CD14-positive monocyte (primary cell): ENCODE data around the gene BHLHE23. TPM values are rescaled to one million over a fixed set of nuclear protein-coding genes. Genes with fewer than 3 reads are reported as not detected.

ENCODE experiments used
- DNase-seq, 3 donors: peaks; one replicate each; pipeline ENCODE4 v3.0.0-alpha.2; 2011 to 2022
- H2AFZ ChIP-seq: 2 replicates; pipeline ENCODE4 v1.6.0; 2012; ENCODE audit warnings: mild to moderate bottlenecking, low read depth, low read length, inconsistent platforms; ENCODE audit not compliant: insufficient read depth, poor library complexity, severe bottlenecking
- H3K27ac ChIP-seq, 2 donors: 1 replicate in 1 of 2; 2 replicates in 1 of 2; pipeline ENCODE4 v1.5.1; 2012 to 2013; ENCODE audit warnings: low read length in 2 of 2, control low read depth in 1 of 2, inconsistent platforms in 1 of 2, low read depth in 1 of 2, mild to moderate bottlenecking in 1 of 2
- H3K27me3 ChIP-seq, 2 donors: one replicate each; pipeline versions ENCODE4 v1.6.0 to v1.6.1; 2011 to 2013; ENCODE audit warnings: low read length in 2 of 2; ENCODE audit not compliant: control insufficient read depth in 2 of 2, insufficient read depth in 2 of 2
- H3K36me3 ChIP-seq, 2 donors: replicated peaks in 1 of 2; 1 replicate in 1 of 2; 2 replicates in 1 of 2; pipeline versions ENCODE4 v1.5.1 to v1.6.1; 2012 to 2013; ENCODE audit warnings: low read length in 2 of 2, control low read depth in 1 of 2, inconsistent platforms in 1 of 2, mild to moderate bottlenecking in 1 of 2; ENCODE audit not compliant: insufficient read depth in 2 of 2, control insufficient read depth in 1 of 2
- H3K4me1 ChIP-seq, 2 donors: 1 replicate in 1 of 2; 2 replicates in 1 of 2; pipeline versions ENCODE4 v1.5.1 to v1.6.1; 2012 to 2013; ENCODE audit warnings: low read length in 2 of 2, control low read depth in 1 of 2, inconsistent platforms in 1 of 2, mild to moderate bottlenecking in 1 of 2, moderate library complexity in 1 of 2; ENCODE audit not compliant: insufficient read depth in 2 of 2, control insufficient read depth in 1 of 2
- H3K4me2 ChIP-seq: replicated peaks from 2 replicates; pipeline ENCODE3; 2012; ENCODE audit warnings: low read length, moderate library complexity, mild to moderate bottlenecking; ENCODE audit not compliant: poor library complexity, severe bottlenecking; ENCODE audit errors: extremely low read depth
- H3K4me3 ChIP-seq, 3 experiments: fragments of 200-600 bp in 1 of 3; sonication (generic) in 1 of 3; replicated peaks in 1 of 3; 1 replicate in 2 of 3; 2 replicates in 1 of 3; pipeline ENCODE4 v1.5.1; 2011 to 2013; ENCODE audit warnings: low read length in 3 of 3, mild to moderate bottlenecking in 3 of 3, control low read depth in 2 of 3, low read depth in 2 of 3, inconsistent platforms in 1 of 3, moderate library complexity in 1 of 3
- H3K79me2 ChIP-seq: 2 replicates; pipeline ENCODE4 v1.6.0; 2012; ENCODE audit warnings: mild to moderate bottlenecking, control low read depth, inconsistent platforms, low read length, moderate library complexity; ENCODE audit not compliant: insufficient read depth
- H3K9ac ChIP-seq: 2 replicates; pipeline ENCODE4 v1.6.0; 2017; ENCODE audit warnings: low read length, mild to moderate bottlenecking; ENCODE audit not compliant: insufficient read depth, poor library complexity, severe bottlenecking
- H3K9me3 ChIP-seq, 2 donors: replicated peaks in 1 of 2; 1 replicate in 1 of 2; 2 replicates in 1 of 2; pipeline versions ENCODE4 v1.5.1 to v1.6.1; 2012 to 2013; ENCODE audit warnings: low read length in 2 of 2, control low read depth in 1 of 2; ENCODE audit not compliant: control insufficient read depth in 1 of 2, insufficient read depth in 1 of 2
- H4K20me1 ChIP-seq: 2 replicates; pipeline ENCODE4 v1.6.0; 2012; ENCODE audit warnings: mild to moderate bottlenecking, low read length, control low read depth, moderate library complexity; ENCODE audit not compliant: insufficient read depth
- H3K27ac Mint-ChIP-seq, 7 donors: one replicate each; pipeline ENCODE4 v1.8.0; 2020; ENCODE audit warnings: mild to moderate bottlenecking in 7 of 7, mixed read lengths in 7 of 7, moderate library complexity in 6 of 7, inconsistent platforms in 2 of 7
- H3K27me3 Mint-ChIP-seq, 3 donors: one replicate each; pipeline ENCODE4 v1.8.0; 2021 to 2022; ENCODE audit warnings: low read depth in 3 of 3, mild to moderate bottlenecking in 3 of 3, mixed read lengths in 3 of 3, moderate library complexity in 3 of 3, inconsistent platforms in 1 of 3
- H3K36me3 Mint-ChIP-seq, 2 donors: one replicate each; pipeline ENCODE4 v1.8.0; 2020; ENCODE audit warnings: mixed read lengths in 2 of 2, inconsistent platforms in 1 of 2, mild to moderate bottlenecking in 1 of 2
- H3K4me1 Mint-ChIP-seq: one replicate; pipeline ENCODE4 v1.8.0; 2020; ENCODE audit warnings: mild to moderate bottlenecking, mixed read lengths
- H3K4me3 Mint-ChIP-seq, 2 donors: one replicate each; pipeline ENCODE4 v1.8.0; 2020; ENCODE audit warnings: mild to moderate bottlenecking in 2 of 2, mixed read lengths in 2 of 2, moderate library complexity in 1 of 2
- H3K9me3 Mint-ChIP-seq, 7 donors: one replicate each; pipeline ENCODE4 v1.8.0; 2020 to 2022; ENCODE audit warnings: mixed read lengths in 7 of 7, mild to moderate bottlenecking in 6 of 7, moderate library complexity in 6 of 7, inconsistent platforms in 2 of 7
- CTCF ChIP-seq: fragments of 200-600 bp; IDR thresholded peaks from one replicate; pipeline ENCODE4 v1.8.0; 2022; ENCODE audit warnings: antibody characterized with exemption, mild to moderate bottlenecking
- WGBS: methylation state at CpG from one replicate; pipeline ENCODE4 v1.1.5; 2013; ENCODE audit warnings: missing lambda C conversion rate; ENCODE audit not compliant: insufficient coverage; 5-methylcytosine and 5-hydroxymethylcytosine counted together
- intact Hi-C, 2 donors: fragments of 100-400 bp; cut with micrococcal nuclease; formaldehyde crosslinking; loops; one replicate each; pipeline versions ENCODE4 v1.15.0 to v1.15.1; 2023
- polyA plus RNA-seq, 3 donors: library from polyadenylated mRNA; depleted of rRNA in 1 of 3; unstranded in 2 of 3; stranded (reverse) in 1 of 3; fragments of 300-500 nt in 2 of 3; fragments of >200 nt in 1 of 3; fragmentation: Illumina TruSeq in 2 of 3; gene quantifications; 1 replicate in 2 of 3; 2 replicates in 1 of 3; pipeline ENCODE4 v1.2.3, GENCODE V29; 2012 to 2021

BHLHE23 gene
- polyA plus RNA-seq, 3 donors, result not detected

GRCh38 chr20:62956387-62957135 is 50.2 kb downstream of the BHLHE23 start:
- Histone ChIP-seq H3K4me3 (no peak overlapping the region), H3K4me2 (no peak overlapping the region), H3K27me3 (no peaks in the 10 kb centered on the region), H2AFZ (no peak overlapping the region), H3K36me3 (peaks cover 0 to 10% of the 10 kb centered on the region in 2 donors), H3K4me1 (peaks cover 40 to 41% of the 10 kb centered on the region in 2 donors), H3K9ac (no peak overlapping the region), H3K27ac (no peak overlapping the region), H4K20me1 (no peaks in the 10 kb centered on the region), H3K9me3 (no peaks in the 10 kb centered on the region), H3K79me2 (peaks cover 15% of the 10 kb centered on the region)
- Mint-ChIP-seq H3K9me3 (no peaks in the 10 kb centered on the region), H3K4me1 (peaks cover 47% of the 10 kb centered on the region), H3K36me3 (peaks cover 13 to 26% of the 10 kb centered on the region in 2 donors), H3K4me3 (no peak overlapping the region), H3K27ac (peak overlapping the region in 2 of 7 donors; percentile 35 to 41), H3K27me3 (peaks cover 0 to 2% (median 0%) of the 10 kb centered on the region in 3 donors)
- no peak for TF ChIP-seq CTCF
- intact Hi-C loops, result no loop called here
- WGBS, result 95% methylated on average over 20 of the region's 25 CpGs
- DNase-seq, result no peak

Other genes starting within 250 kb of the BHLHE23 start
- 10 to 100 TPM in 2 of 3 donors, 1 to 10 TPM in 1; 9.8 to 10.5 (median 10.2) TPM for gene MRGBP, start 210.5 kb downstream of the BHLHE23 start, polyA plus RNA-seq
- gene OGFR, start 202.1 kb downstream of the BHLHE23 start, polyA plus RNA-seq, result 100 to 1,000 TPM in 1 of 3 donors, 10 to 100 TPM in 2; 47.8 to 114 (median 79.3) TPM
- gene COL9A3, start 189.9 kb downstream of the BHLHE23 start, polyA plus RNA-seq, result 1 to 10 TPM; 1.8 to 4.4 (median 2.6) TPM
- gene TCFL5, start 145.1 kb downstream of the BHLHE23 start, polyA plus RNA-seq, result 1 to 10 TPM in 1 of 3 donors, under 1 TPM in 2; 0.38 to 3.5 (median 0.89) TPM
- 10 to 100 TPM in 2 of 3 donors, 1 to 10 TPM in 1; 8.5 to 23.8 (median 12.9) TPM for gene DIDO1, start 80.5 kb downstream of the BHLHE23 start, polyA plus RNA-seq
- 10 to 100 TPM; 12.4 to 19.7 (median 12.7) TPM for gene GID8, start 68.8 kb downstream of the BHLHE23 start, polyA plus RNA-seq
- gene SLC17A9, start 54.3 kb downstream of the BHLHE23 start, polyA plus RNA-seq, result 10 to 100 TPM in 1 of 3 donors, under 1 TPM in 2; 0.81 to 31.3 (median 0.82) TPM
- 10 to 100 TPM; 18.0 to 33.4 (median 25.9) TPM for gene YTHDF1, start 209.2 kb upstream of the BHLHE23 start, polyA plus RNA-seq
- gene BIRC7, start 228.9 kb upstream of the BHLHE23 start, polyA plus RNA-seq, result under 1 TPM in 1 of 3 donors, not detected in 2; 0.21 TPM
- not detected for gene NKAIN4, start 247.5 kb upstream of the BHLHE23 start, polyA plus RNA-seq